PC-9 (cell line): ENCODE results near the gene ZNF567. TPM values are rescaled to one million over a fixed set of nuclear protein-coding genes. Genes with fewer than 3 reads are reported as not detected.

ENCODE experiments used
- BruUV-seq: library from RNA; stranded (reverse); fragments of 400-500 nt; replicated peaks from 2 replicates; lab custom pipeline; 2021; lab: Mats Ljungman, UMichigan
- CTCF ChIA-PET: fragments of 300-600 bp; sonication (Branson Sonifier 250); formaldehyde crosslinking; loops from one replicate; lab custom pipeline; 2022; ENCODE audit warnings: antibody characterized with exemption; lab: Charles Lee
- POLR2A ChIA-PET: fragments of 300-600 bp; sonication (Branson Sonifier 250); formaldehyde crosslinking; loops from one replicate; lab custom pipeline; 2022; ENCODE audit warnings: antibody characterized with exemption; ENCODE audit not compliant: unreplicated experiment; lab: Charles Lee
- DNase-seq, 2 experiments: peaks; one replicate each; pipeline versions ENCODE4 v3.0.0 to v3.0.0-alpha.2; 2015 to 2022; ENCODE audit warnings: mixed read lengths in 1 of 2
- H2AFZ ChIP-seq: fragments of 200-600 bp; sonication (generic); 2 replicates; pipeline ENCODE4 v1.8.1; 2017; ENCODE audit warnings: antibody characterized with exemption
- H3F3A ChIP-seq: fragments of 200-600 bp; sonication (generic); 2 replicates; pipeline ENCODE4 v1.8.1; 2017; ENCODE audit warnings: antibody characterized with exemption, mild to moderate bottlenecking, low read depth; ENCODE audit not compliant: insufficient read depth
- H3K27ac ChIP-seq: fragments of 200-600 bp; sonication (generic); 2 replicates; pipeline ENCODE4 v1.6.1; 2016; ENCODE audit warnings: mixed run types
- H3K27me3 ChIP-seq: fragments of 200-600 bp; sonication (generic); 2 replicates; pipeline ENCODE4 v1.6.1; 2016; ENCODE audit warnings: low read depth, mixed run types; ENCODE audit not compliant: insufficient read depth
- H3K36me3 ChIP-seq: fragments of 200-600 bp; sonication (generic); 2 replicates; pipeline ENCODE4 v1.6.1; 2016; ENCODE audit warnings: low read depth, mixed run types
- H3K4me1 ChIP-seq: fragments of 200-600 bp; sonication (generic); replicated peaks from 2 replicates; pipeline ENCODE4 v1.6.1; 2016; ENCODE audit warnings: mixed run types; ENCODE audit not compliant: insufficient read depth
- H3K4me2 ChIP-seq: fragments of 200-600 bp; sonication (generic); 2 replicates; pipeline ENCODE4 v1.6.1; 2017; ENCODE audit warnings: mixed run types
- H3K4me3 ChIP-seq: fragments of 200-600 bp; sonication (generic); 2 replicates; pipeline ENCODE4 v1.6.1; 2016; ENCODE audit warnings: mixed run types
- H3K79me2 ChIP-seq: fragments of 200-600 bp; sonication (generic); 2 replicates; pipeline ENCODE4 v1.6.1; 2017; ENCODE audit warnings: low read depth, mixed run types
- H3K9me2 ChIP-seq: fragments of 200-600 bp; sonication (generic); 2 replicates; pipeline ENCODE4 v1.8.1; 2017; ENCODE audit warnings: mild to moderate bottlenecking; ENCODE audit not compliant: insufficient read depth
- H3K9me3 ChIP-seq: fragments of 200-600 bp; sonication (generic); 2 replicates; pipeline ENCODE4 v1.8.1; 2016; ENCODE audit warnings: low read depth; ENCODE audit not compliant: insufficient read depth
- H4K20me1 ChIP-seq: fragments of 200-600 bp; sonication (generic); 2 replicates; pipeline ENCODE4 v1.8.1; 2017; ENCODE audit not compliant: insufficient read depth
- EZH2 ChIP-seq: fragments of 200-600 bp; sonication (generic); IDR thresholded peaks from 2 replicates; pipeline ENCODE4 v1.8.0; 2017; ENCODE audit warnings: antibody characterized with exemption, low read depth
- intact Hi-C: fragments of 100-400 bp; cut with micrococcal nuclease; formaldehyde crosslinking; loops from one replicate; pipeline ENCODE4 v1.10.0; 2022; ENCODE audit not compliant: unreplicated experiment
- total RNA-seq: library from RNA; stranded (reverse); gene quantifications from 2 replicates; pipeline ENCODE4 v1.2.3, GENCODE V29; 2021
- TF ChIP-seq, protein P1 (sequence below): fragments of 200-600 bp; sonication (generic); conservative IDR thresholded peaks from 2 replicates; pipeline ENCODE4 v1.6.1; 2017; ENCODE audit warnings: mixed run types, antibody characterized with exemption, mild to moderate bottlenecking, moderate library complexity

The ZNF567 gene
- total RNA-seq, 1 experiment from 2014 or later, result 7.0 TPM

DNA sequence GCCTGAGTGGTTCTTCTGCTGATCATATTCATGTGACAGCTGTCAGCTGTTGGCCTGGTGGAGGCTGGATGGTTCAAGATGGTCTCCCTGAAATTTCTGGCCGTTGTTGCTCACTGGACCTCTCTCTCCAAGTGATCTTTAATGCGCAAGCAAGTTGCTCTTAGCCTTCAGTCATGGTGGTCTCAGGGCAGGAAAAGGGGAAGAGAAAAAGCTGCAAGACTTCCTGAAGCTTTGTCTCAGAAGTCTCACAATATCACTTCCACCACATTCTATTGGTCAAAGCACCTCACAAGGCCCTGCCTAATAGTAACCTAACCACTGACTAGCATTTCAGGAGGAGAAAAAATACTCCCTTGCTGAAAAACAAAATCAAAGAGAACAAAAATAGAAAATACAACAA lies 1.6 kb upstream of the ZNF567 start:
- intact Hi-C loops, result loop anchor here (5.0 kb wide), 1 partner anchor 531 kb away; the partner anchor contains the start of gene ZNF383
- Histone ChIP-seq H3K4me3 (peak overlapping the region; percentile 82; the same call in 1 of the 2 replicates), H3K79me2 (peaks cover 32% of the 10 kb centered on the region), H3F3A (no peaks in the 10 kb centered on the region), H3K4me2 (peak overlapping the region; percentile 99), H3K36me3 (peaks cover 17% of the 10 kb centered on the region), H3K9me3 (peaks cover 24% of the 10 kb centered on the region), H2AFZ (no peak overlapping the region), H3K27me3 (no peaks in the 10 kb centered on the region), H4K20me1 (no peaks in the 10 kb centered on the region), H3K27ac (no peak overlapping the region), H3K9me2 (no peaks in the 10 kb centered on the region), H3K4me1 (no peaks in the 10 kb centered on the region; the same call in 1 of the 2 replicates)
- no TSS peak for BruUV-seq
- no peak for DNase-seq
- TF ChIP-seq, protein P1, sequence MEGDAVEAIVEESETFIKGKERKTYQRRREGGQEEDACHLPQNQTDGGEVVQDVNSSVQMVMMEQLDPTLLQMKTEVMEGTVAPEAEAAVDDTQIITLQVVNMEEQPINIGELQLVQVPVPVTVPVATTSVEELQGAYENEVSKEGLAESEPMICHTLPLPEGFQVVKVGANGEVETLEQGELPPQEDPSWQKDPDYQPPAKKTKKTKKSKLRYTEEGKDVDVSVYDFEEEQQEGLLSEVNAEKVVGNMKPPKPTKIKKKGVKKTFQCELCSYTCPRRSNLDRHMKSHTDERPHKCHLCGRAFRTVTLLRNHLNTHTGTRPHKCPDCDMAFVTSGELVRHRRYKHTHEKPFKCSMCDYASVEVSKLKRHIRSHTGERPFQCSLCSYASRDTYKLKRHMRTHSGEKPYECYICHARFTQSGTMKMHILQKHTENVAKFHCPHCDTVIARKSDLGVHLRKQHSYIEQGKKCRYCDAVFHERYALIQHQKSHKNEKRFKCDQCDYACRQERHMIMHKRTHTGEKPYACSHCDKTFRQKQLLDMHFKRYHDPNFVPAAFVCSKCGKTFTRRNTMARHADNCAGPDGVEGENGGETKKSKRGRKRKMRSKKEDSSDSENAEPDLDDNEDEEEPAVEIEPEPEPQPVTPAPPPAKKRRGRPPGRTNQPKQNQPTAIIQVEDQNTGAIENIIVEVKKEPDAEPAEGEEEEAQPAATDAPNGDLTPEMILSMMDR, result no peak
- no peak for TF ChIP-seq EZH2
- ChIA-PET CTCF (no interaction called here), POLR2A (no interaction called here)

DNA sequence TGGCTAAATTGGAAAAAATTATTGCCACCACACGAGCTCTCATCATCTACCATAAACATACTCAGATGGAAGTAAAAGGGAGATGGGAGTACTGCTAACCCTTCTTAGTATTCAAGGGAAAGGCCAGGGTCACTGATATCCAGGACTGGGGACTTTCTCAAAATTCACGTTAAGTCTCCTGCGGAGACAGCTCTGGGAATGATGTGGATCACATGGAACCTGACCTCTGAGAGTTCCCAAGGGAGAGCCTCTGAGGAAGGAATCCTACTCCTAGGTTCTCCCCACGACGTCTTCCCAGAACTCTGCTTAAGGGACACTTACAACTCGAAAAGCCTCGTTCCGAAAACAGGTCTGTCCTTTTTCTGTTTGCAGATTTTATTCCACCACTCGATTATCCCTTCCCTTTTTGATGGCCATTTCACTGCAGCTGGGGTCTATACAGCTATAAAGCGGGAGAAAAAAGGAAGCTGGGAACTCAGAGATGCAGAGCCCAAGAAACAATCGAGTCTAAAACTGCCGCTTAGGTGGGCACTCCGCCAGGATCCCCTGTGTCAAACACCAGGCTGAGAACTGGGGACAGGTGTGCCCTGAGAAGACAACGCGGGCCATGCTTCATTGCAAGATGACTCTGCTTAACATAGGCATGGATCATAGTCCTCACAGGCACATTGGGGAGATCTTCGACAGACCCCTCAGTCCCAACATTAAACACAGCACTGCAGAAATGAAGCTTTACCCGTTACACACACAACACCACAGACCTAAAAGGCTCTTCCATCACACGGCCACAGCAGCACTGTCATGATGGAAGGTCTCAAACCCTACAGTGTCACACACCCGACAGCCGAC lies 823 bp upstream of the ZNF567 start:
- H3K79me2 ChIP-seq, result peaks cover 33% of the 10 kb centered on the region
- TF ChIP-seq EZH2, result no peak
- TF ChIP-seq, protein P1, result no peak
- ChIA-PET POLR2A (interaction anchor here (0.6 kb wide), 2 partner anchors 40 to 645 kb away, joined by 3 to 36 read pairs; no protein-coding TSS in a partner anchor), CTCF (no interaction called here)
- H3K9me3 ChIP-seq, result peaks cover 30% of the 10 kb centered on the region
- TSS peak; percentile 58 for BruUV-seq
- no peaks in the 10 kb centered on the region for H3K9me2 ChIP-seq
- H4K20me1 ChIP-seq, result no peaks in the 10 kb centered on the region
- H3F3A ChIP-seq, result no peaks in the 10 kb centered on the region
- peak overlapping the region; percentile 99 for H3K4me2 ChIP-seq
- H3K27me3 ChIP-seq, result no peaks in the 10 kb centered on the region
- intact Hi-C loops, result loop anchor here (1.0 to 5.0 kb wide), 5 partner anchors 20 to 531 kb away; partner anchors contain the start of genes ZNF260, ZNF345, ZNF383 and ZNF461
- no peaks in the 10 kb centered on the region; the same call in 1 of the 2 replicates for H3K4me1 ChIP-seq
- peak overlapping the region; percentile 82 for H3K4me3 ChIP-seq
- H3K27ac ChIP-seq, result no peak overlapping the region
- H3K36me3 ChIP-seq, result peaks cover 25% of the 10 kb centered on the region
- H2AFZ ChIP-seq, result peak overlapping the region; percentile 95
- no peak for DNase-seq

DNA sequence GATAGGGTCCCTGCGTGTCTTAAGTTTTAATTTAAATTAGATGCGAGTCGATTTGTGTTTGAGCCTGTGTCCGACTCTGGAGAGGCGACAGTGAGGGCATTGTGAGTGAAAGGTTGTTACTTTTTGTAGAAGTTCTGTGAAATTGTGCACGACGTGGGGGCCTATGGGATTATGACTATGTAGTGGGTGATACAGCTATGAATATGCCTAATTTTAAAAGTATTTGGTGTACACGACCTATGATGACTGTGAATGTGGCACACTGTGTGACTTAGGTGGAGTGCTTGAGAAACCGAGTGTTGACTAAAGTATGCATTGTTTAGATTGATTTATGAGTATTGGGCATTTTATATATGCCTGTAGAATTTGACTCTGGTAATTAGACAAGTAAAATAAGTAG lies 646 bp downstream of the ZNF567 start:
- BruUV-seq, result no TSS peak
- peaks cover 39% of the 10 kb centered on the region for H3K36me3 ChIP-seq
- H3K9me2 ChIP-seq, result no peaks in the 10 kb centered on the region
- POLR2A ChIA-PET, result no interaction called here
- no peaks in the 10 kb centered on the region for H3K27me3 ChIP-seq
- intact Hi-C loops, result loop anchor here (5.0 kb wide), 1 partner anchor 529 kb away; the partner anchor contains the start of gene ZNF383
- TF ChIP-seq, protein P1, result no peak
- TF ChIP-seq EZH2, result no peak
- CTCF ChIA-PET, result no interaction called here
- no peaks in the 10 kb centered on the region; the same call in 1 of the 2 replicates for H3K4me1 ChIP-seq
- H3K9me3 ChIP-seq, result peaks cover 43% of the 10 kb centered on the region
- peak overlapping the region; percentile 99 for H3K4me2 ChIP-seq
- no peak for DNase-seq
- peak overlapping the region; percentile 82 for H3K4me3 ChIP-seq
- no peaks in the 10 kb centered on the region for H3F3A ChIP-seq
- peak overlapping the region; percentile 95 for H2AFZ ChIP-seq
- peaks cover 33% of the 10 kb centered on the region for H3K79me2 ChIP-seq
- H4K20me1 ChIP-seq, result no peaks in the 10 kb centered on the region
- peak overlapping the region; percentile 38 for H3K27ac ChIP-seq
